SIG-M5 (cell line): ENCODE data around the gene KIAA0753.
"Not testable (repeated sequence)": the region's sequence is repeated elsewhere in the genome, so short reads cannot be mapped to it uniquely, and the experiment has no call there.

ENCODE experiments used
- DNase-seq: peaks from one replicate; lab custom pipeline; 2025; lab: John Stamatoyannopoulos, UW

Gene KIAA0753

GRCh38 chr17:6596941-6597340, 43.6 kb downstream of the KIAA0753 start:
- no peak for DNase-seq

GRCh38 chr17:6596511-6596910, 44.0 kb downstream of the KIAA0753 start:
- DNase-seq = no peak

- DNase-seq = no peak
These were observed 44.4 kb downstream of the KIAA0753 start for GRCh38 chr17:6596081-6596480.

- not testable (repeated sequence) for DNase-seq
These were observed 47.1 kb downstream of the KIAA0753 start for GRCh38 chr17:6593371-6593770.

GRCh38 chr17:6592173-6592572, 48.3 kb downstream of the KIAA0753 start:
- DNase-seq = no peak

GRCh38 chr17:6591599-6592158, 48.8 kb downstream of the KIAA0753 start:
- DNase-seq = no peak

- DNase-seq = no peak
These were observed 51.1 kb downstream of the KIAA0753 start for GRCh38 chr17:6589266-6589946.

- DNase-seq = no peak
These were observed 52.3 kb downstream of the KIAA0753 start for GRCh38 chr17:6588165-6588564.

GRCh38 chr17:6587310-6587709, 53.2 kb downstream of the KIAA0753 start:
- DNase-seq = no peak

GRCh38 chr17:6583411-6583810, 57.1 kb downstream of the KIAA0753 start:
- DNase-seq = no peak

- no peak for DNase-seq
These were observed 59.9 kb downstream of the KIAA0753 start for GRCh38 chr17:6580625-6581024.

- no peak for DNase-seq
These were observed 62.0 kb downstream of the KIAA0753 start for GRCh38 chr17:6578491-6578890.

- no peak for DNase-seq
These were observed 62.7 kb downstream of the KIAA0753 start for GRCh38 chr17:6577686-6578263.

GRCh38 chr17:6576038-6576785, 64.3 kb downstream of the KIAA0753 start:
- DNase-seq = no peak

- DNase-seq = no peak
These were observed 64.9 kb downstream of the KIAA0753 start for GRCh38 chr17:6575596-6575988.

- DNase-seq = no peak
These were observed 65.6 kb downstream of the KIAA0753 start for GRCh38 chr17:6574687-6575595.

GRCh38 chr17:6573982-6574686, 66.4 kb downstream of the KIAA0753 start:
- DNase-seq = no peak

- DNase-seq = not testable (repeated sequence)
These were observed 67.0 kb downstream of the KIAA0753 start for GRCh38 chr17:6573495-6573894.

- no peak for DNase-seq
These were observed 67.5 kb downstream of the KIAA0753 start for GRCh38 chr17:6572972-6573370.

GRCh38 chr17:6571452-6571781, 69.1 kb downstream of the KIAA0753 start:
- DNase-seq = no peak

GRCh38 chr17:6570731-6571451, 69.6 kb downstream of the KIAA0753 start:
- DNase-seq = no peak
